ENCODE measurements around the gene NFASC. TPM values are rescaled to one million over a fixed set of nuclear protein-coding genes. Genes with fewer than 3 reads are reported as not detected.

NFASC gene
- total and polyA plus RNA-seq, 12 donors = 1.9 to 24.1 (median 9.2) TPM

- DNase-seq (no peak), ATAC-seq (no peak)
- H3K9me3 ChIP-seq = no peaks in the 10 kb centered on the region
- intact Hi-C loops (cut with DNase I) = no loop called here
- H3K4me3 ChIP-seq = no peak overlapping the region
- WGBS, 2 donors = 86 to 90% methylated on average over 14 of the region's 14 CpGs
- H3K4me1 ChIP-seq = peaks cover 0 to 10% (median 4%) of the 10 kb centered on the region in 9 donors
- H3K36me3 ChIP-seq = no peaks in the 10 kb centered on the region
- H3K27me3 ChIP-seq = no peaks in the 10 kb centered on the region
- H3K27ac ChIP-seq = no peak overlapping the region
- no peak for TF ChIP-seq CTCF (IDR thresholded peaks at IDR 0.05)
These were observed 195.0 kb downstream of the NFASC start for GRCh38 chr1:205065666-205066065.

GRCh38 chr1:205066141-205066818 is 195.6 kb downstream of the NFASC start:
- 72 to 79% methylated on average over 13 of the region's 13 CpGs for WGBS, 2 donors
- ATAC-seq (no peak), DNase-seq (no peak)
- TF ChIP-seq CTCF (IDR thresholded peaks at IDR 0.05) = peak in 1 of 9 donors; percentile 9
- Histone ChIP-seq H3K27ac (no peak overlapping the region), H3K9me3 (no peaks in the 10 kb centered on the region), H3K27me3 (no peaks in the 10 kb centered on the region), H3K4me1 (peaks cover 0 to 10% (median 4%) of the 10 kb centered on the region in 9 donors), H3K36me3 (no peaks in the 10 kb centered on the region), H3K4me3 (no peak overlapping the region)
- intact Hi-C loops (cut with DNase I) = no loop called here

GRCh38 chr1:205067031-205067430 is 196.4 kb downstream of the NFASC start:
- 94 to 96% methylated on average over 6 of the region's 6 CpGs for WGBS, 2 donors

GRCh38 chr1:205068001-205068400 is 197.3 kb downstream of the NFASC start:
- no peak overlapping the region for H3K4me3 ChIP-seq
- no peak for DNase-seq
- 82 to 96% methylated on average over 4 of the region's 4 CpGs for WGBS, 2 donors
- H3K27ac ChIP-seq = no peak overlapping the region
- ATAC-seq = no peak
- H3K4me1 ChIP-seq = peaks cover 0 to 5% (median 0%) of the 10 kb centered on the region in 9 donors
- no peaks in the 10 kb centered on the region for H3K27me3 ChIP-seq
- no peaks in the 10 kb centered on the region for H3K36me3 ChIP-seq
- no peak for TF ChIP-seq CTCF (IDR thresholded peaks at IDR 0.05)
- no peaks in the 10 kb centered on the region for H3K9me3 ChIP-seq
- intact Hi-C loops (cut with DNase I) = no loop called here

More at GRCh38 chr1:205067031-205067430, 196.4 kb downstream of the NFASC start:
- Histone ChIP-seq H3K36me3 (no peaks in the 10 kb centered on the region), H3K27me3 (no peaks in the 10 kb centered on the region), H3K4me1 (peaks cover 0 to 5% (median 0%) of the 10 kb centered on the region in 9 donors), H3K9me3 (no peaks in the 10 kb centered on the region), H3K27ac (no peak overlapping the region), H3K4me3 (no peak overlapping the region)
- ATAC-seq (no peak), DNase-seq (no peak)
- no peak for TF ChIP-seq CTCF (IDR thresholded peaks at IDR 0.05)
- intact Hi-C loops (cut with DNase I) = no loop called here
